Right lung (tissue), 10 donors: ENCODE measurements around the gene OGFOD2. TPM values are rescaled to one million over a fixed set of nuclear protein-coding genes. Genes with fewer than 3 reads are reported as not detected.
"Not testable (repeated sequence)": the region's sequence is repeated elsewhere in the genome, so short reads cannot be mapped to it uniquely, and the experiment has no call there.

ENCODE experiments used
- DNase-seq, 2 donors: peaks; one replicate each; pipeline ENCODE4 v3.0.0-alpha.2; 2013
- long read RNA-seq, 8 donors: transcript quantifications; one replicate each; lab custom pipeline, GENCODE V29; 2026
- polyA plus RNA-seq, 5 donors: library from polyadenylated mRNA; unstranded; fragments of 120-200 nt; gene quantifications; one replicate each; pipeline versions ENCODE4 v1.2.1 to v1.2.3, GENCODE V29; 2013; ENCODE audit warnings: inconsistent platforms in 1 of 5, low replicate concordance in 1 of 5; ENCODE audit not compliant: insufficient read length in 5 of 5, insufficient read depth in 1 of 5

Gene OGFOD2
- 10 to 100 TPM; 15.1 to 23.7 (median 16.8) TPM for polyA plus RNA-seq
- long read RNA-seq, donor 1, transcript OGFOD2-201 (7 exons, 1,780 nt): major isoform, 5 of 10 reads
- long read RNA-seq, donor 1, partial matches to known transcripts: 5 of 10 reads
- long read RNA-seq, donor 1, other reads (novel, unspliced or antisense): 0 of 10 reads
- long read RNA-seq, donor 2, partial matches to known transcripts: 0 of 1 reads
- long read RNA-seq, donor 2, other reads (novel, unspliced or antisense): 0 of 1 reads
- long read RNA-seq, donor 3, transcript OGFOD2-201 (7 exons, 1,780 nt): major isoform, 5 of 12 reads
- long read RNA-seq, donor 3, partial matches to known transcripts: 7 of 12 reads
- long read RNA-seq, donor 3, other reads (novel, unspliced or antisense): 0 of 12 reads
- long read RNA-seq, donor 4, partial matches to known transcripts: 0 of 1 reads
- long read RNA-seq, donor 4, other reads (novel, unspliced or antisense): 0 of 1 reads
- long read RNA-seq, donor 5, partial matches to known transcripts: 0 of 2 reads
- long read RNA-seq, donor 5, other reads (novel, unspliced or antisense): 0 of 2 reads
- long read RNA-seq, donor 6, transcript OGFOD2-201 (7 exons, 1,780 nt): major isoform, 5 of 6 reads
- long read RNA-seq, donor 6, partial matches to known transcripts: 0 of 6 reads
- long read RNA-seq, donor 6, other reads (novel, unspliced or antisense): 0 of 6 reads
- long read RNA-seq, donor 7, partial matches to known transcripts: 0 of 4 reads
- long read RNA-seq, donor 7, other reads (novel, unspliced or antisense): 0 of 4 reads
- long read RNA-seq, donor 8, partial matches to known transcripts: 0 of 3 reads
- long read RNA-seq, donor 8, other reads (novel, unspliced or antisense): 0 of 3 reads

DNA sequence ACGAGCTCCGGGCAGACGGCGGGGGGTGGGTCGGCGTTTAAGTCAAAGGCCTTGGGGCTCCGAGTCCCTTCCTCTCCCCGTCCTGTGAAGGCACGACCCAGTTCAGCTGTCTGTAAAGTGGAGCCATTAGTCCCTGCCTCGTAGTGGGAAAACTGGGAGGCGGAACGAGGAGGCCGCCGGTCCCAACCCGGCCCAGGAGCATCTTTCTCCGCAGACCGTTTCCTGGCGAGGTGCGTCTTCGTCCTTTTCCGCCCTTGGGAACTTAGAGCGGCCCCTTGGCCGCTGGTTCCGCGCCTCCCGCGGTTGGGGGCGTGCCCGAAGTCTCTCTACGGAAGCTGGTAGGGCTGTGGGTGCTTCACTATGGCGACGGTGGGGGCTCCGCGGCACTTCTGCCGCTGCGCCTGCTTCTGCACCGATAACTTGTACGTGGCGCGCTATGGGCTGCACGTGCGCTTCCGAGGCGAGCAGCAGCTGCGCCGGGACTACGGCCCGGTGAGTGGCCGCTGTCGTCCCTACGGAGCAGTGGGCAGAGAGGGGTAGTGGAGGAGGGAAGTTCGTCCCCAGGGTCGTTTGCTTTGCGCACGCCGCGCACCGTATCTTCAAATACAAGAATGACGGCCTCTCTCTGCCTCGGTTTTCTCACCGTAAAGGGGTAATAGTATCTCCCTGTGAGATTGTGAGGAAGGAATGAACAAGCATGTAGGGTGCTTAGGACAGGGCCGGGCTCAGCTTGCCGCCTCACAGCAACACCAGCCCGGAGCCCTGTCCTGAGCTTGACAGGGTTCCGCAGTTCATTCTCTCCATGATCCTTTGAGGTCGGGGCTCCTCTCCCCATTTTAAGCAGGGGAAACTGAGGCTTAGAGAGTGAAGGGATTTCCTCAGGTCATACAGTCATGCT is at the start of gene OGFOD2:
Gene OGFOD2 (plus strand): TSS at position 353 of the 898 bp plus-strand sequence. CDS start 8 bp downstream, at position 361.
- DNase-seq: peak; percentile 88

DNA sequence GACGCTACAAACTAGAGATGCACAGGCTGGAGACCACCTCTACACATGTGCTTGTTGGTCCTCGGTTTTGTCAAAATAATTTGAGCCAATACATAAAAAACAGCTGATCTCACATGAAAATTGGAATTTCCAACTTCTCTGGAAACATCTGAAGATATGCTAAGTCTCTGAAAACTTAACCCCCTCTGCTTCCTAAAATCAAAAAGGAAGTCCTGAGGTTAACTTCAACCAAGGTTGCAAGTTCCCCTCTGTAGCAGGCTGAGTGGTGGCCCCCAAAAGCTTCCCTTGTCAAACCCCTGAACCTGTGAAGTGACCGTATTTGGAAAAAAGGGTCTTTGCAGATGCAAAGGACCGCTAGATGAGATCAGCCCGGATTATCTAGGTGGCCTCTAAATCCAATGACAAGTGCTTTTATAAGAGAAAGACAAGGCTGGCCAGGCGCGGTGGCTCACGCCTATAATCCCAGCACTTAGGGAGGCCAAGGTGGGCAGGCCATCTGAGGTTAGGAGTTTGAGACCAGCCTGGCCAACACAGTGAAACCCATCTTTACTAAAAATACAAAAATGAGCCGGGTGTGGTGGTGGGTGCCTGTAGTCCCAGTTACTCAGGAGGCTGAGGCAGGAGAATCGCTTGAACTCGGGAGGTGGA is 47.2 kb upstream of the OGFOD2 start:
- DNase-seq: no peak

DNA sequence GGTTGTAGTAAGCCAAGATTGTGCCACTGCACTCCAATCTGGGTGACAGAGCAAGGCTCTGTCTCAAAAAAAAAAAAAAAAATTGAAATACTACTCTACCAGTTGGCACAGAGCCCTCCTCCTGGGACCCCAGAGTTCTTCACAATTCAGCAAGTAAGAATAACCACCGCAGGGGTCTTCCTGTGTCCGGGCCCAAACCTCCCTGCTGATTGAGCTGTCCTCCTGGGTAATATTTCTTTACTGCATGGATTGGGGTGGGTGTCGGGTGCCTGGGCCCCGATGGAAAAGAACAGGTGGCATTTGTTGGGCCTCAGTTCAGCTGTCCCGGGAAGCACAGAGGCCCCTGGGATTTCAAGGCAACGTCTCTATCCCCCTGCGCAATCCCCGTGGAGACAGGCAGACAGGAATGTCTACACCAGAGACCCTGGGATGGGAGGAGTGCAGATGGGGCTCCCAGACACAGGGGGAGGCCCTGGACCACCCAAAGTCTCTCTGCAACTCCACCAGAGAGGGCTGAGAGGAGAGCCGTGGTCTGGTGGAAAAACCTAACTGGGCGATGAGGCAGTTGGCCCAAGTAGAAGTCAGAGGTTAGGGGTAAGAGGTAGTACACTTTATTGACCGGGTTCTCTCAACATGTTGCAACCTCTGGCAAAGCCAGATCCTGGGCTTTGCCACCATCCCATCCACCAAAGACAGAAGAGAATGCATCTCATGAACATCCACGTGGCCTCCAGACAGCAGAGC is 46.5 kb upstream of the OGFOD2 start:
- DNase-seq: no peak

DNA sequence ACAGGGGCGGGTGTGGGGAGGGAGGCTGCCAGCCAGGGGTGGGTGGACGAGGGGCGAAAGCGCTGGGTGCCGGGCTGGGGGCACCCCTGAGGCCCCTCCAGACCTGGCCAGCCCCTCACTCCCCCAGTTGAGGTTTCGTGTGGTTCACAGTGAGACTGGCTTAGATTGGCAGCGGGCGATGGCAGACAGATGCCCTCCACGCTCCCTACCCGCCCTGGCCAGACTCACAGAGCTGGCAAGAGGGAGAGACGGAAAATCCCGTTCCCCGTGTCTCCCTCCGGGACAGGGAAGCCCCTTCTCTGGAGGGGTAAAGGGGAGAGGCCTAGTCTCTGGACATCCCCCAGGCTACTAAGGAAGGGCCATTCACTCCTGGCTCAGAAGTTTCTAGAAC is 45.9 kb upstream of the OGFOD2 start:
- DNase-seq: no peak

DNA sequence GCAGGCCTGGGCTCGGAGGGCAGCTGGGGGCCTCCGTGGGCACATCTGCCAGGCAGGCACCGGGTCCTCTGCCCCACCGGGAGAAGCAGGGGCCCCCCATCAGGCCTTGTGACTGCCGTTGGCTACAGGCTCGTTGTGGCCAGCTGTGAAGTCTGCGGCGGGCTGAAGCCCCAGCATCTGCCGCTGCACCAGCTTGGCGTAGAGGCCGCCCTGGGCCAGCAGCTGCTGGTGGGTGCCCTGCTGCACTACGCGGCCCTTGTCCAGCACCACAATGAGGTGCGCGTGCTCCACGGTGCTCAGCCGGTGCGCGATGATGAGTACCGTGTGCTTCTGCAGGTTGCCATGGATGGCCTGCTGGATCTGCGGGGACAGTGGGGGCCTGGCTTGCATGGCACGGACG is 45.2 kb upstream of the OGFOD2 start:
- no peak for DNase-seq

DNA sequence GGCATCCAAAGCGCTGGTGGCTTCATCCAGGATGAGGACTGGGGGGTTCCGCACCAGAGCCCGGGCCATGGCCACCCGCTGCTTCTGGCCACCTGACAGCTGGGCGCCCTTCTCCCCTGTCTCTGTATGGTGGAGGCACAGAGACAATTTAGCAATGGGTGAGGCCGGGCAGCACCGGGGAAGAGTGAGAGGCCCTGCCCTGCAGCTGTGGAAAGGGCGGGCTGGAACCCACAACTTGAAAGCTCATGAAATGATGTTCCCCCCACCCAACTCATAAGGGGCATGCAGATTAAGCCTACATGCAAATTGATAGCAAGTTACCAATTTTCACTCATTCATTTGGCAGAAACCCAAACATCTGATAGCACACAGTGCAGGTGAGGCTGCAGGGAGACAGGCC is 42.8 kb upstream of the OGFOD2 start:
- no peak for DNase-seq

DNA sequence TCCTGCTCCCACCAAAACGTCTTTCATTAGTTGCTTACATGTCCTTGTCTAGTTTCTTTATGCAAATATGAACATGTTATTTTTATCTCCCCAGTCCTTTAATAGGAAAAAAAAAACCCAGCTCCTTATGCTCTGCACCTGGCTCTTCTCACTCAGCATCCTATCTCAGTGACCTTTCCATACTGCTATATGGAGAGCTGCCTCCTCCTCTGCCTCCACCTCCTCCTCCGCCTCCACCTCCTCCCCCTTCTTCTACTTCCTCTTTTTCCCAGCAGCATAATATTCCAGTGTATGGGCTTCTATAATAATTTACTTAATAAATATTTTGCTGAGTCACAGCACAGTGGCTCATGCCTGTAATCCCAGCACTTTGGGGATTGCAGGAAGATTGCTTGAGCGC is 40.3 kb upstream of the OGFOD2 start:
- DNase-seq: no peak

DNA sequence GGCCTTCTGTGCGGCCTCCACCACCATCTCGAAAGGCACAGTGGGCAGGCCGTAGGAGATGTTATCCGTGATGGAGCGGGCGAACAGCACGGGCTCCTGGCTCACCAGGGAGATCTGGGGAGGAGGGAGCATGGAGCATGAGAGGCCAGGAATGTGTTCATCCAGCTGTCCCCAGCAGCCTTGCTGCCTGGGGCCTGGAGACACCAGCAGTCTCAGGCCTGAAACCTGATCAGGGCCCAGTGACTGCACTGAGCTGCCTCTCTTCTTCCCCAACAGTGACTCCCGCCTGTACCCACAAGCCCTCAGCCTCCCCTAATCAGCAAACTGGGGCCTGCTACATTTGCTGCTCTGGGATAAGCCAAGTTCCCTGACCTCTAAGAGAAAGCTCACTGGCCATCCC is 39.7 kb upstream of the OGFOD2 start:
- DNase-seq: no peak

DNA sequence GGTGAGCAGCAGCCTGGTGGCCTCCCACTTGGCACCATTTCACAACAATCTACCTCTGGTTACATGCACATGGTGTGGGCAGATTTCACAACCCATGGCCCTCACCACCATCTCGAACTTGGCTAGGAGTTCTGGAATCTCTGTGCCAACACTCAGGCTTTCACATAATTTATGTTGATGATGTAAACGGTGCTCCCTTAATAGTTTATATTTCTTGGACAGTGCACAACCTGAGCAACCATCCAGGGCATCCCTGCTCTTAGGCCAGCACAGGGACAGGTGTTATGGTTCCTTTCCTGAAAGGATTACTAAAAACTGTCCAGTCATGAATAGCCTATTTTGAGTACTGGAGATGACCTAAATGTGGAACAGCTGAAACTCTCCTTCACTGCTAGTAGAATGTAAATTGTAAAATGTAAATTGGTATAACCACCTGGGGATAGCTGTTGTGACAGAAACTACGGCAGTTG is 37.4 kb upstream of the OGFOD2 start:
- DNase-seq: no peak

DNA sequence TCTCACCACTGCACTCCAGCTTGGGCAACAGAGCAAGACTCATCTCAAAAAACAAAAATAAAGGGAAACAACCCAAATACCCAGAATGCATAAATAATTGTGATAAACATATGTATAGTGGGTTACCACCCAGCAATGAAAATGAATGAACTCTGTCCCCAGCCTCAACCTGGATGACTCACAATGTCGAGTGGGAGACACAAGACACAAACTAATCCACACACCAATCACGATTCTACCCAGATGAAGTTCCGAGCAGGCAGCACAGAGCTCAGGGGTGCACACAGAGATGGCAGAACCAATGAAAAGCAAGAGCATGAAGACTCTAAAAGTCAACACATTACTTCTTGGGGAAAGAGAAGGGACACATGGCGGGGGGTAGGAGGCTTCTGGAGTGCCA is 35.9 kb upstream of the OGFOD2 start:
- no peak for DNase-seq

DNA sequence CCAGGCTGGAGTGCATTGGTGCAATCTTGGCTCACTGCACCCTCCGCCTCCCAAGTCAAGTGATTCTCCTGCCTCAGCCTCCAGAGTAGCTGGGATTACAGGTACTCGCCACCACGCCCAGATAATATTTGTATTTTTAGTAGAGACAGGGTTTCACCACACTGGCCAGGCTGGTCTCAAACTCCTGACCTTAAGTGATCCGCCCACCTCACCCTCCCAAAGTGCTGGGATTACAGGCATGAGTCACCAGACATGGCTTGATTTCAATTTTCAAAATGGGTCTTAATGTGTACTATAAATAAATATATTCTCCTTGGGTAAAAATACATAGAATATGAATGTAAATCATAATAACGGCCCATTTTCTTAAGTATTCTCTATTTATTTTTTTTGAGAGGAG is 33.7 kb upstream of the OGFOD2 start:
- not testable (repeated sequence) for DNase-seq

DNA sequence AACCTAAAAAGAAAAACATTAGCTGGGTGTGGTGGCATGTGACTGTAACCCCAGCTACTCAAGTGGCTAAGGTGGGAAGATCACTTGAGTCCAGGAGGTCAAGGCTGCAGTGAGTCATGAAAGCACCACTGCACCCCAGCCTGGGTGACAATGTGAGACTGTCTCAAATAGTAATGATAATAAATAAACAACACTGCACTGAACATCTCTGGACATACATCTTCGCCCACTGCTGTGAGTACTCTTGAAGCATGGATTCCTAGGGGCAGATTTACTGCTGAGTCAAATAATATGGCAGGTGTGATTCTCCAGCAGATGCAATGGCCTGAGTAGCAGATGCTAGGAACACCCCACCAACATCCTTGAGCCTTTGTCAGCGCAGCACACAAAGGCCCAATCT is 32.4 kb upstream of the OGFOD2 start:
- DNase-seq: no peak

DNA sequence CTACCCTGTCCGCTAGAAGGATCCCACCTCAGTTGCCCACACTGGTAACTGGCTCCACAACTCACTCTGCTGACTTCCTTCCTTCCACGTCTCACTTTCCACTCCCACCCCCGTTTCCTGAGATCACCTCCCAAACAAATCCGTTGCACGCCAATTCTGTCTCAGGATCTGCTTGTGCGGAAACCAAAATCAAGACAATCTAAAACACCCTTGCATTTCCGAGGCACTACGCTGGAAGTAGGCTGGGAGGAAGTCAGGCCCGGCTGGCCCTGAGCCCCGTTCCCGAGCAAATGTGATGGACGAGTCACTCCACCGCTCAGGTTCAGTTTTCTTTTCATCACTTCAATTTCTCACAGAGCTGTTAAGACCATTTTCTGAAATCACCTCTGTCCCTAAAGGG is 31.8 kb upstream of the OGFOD2 start:
- DNase-seq: no peak

DNA sequence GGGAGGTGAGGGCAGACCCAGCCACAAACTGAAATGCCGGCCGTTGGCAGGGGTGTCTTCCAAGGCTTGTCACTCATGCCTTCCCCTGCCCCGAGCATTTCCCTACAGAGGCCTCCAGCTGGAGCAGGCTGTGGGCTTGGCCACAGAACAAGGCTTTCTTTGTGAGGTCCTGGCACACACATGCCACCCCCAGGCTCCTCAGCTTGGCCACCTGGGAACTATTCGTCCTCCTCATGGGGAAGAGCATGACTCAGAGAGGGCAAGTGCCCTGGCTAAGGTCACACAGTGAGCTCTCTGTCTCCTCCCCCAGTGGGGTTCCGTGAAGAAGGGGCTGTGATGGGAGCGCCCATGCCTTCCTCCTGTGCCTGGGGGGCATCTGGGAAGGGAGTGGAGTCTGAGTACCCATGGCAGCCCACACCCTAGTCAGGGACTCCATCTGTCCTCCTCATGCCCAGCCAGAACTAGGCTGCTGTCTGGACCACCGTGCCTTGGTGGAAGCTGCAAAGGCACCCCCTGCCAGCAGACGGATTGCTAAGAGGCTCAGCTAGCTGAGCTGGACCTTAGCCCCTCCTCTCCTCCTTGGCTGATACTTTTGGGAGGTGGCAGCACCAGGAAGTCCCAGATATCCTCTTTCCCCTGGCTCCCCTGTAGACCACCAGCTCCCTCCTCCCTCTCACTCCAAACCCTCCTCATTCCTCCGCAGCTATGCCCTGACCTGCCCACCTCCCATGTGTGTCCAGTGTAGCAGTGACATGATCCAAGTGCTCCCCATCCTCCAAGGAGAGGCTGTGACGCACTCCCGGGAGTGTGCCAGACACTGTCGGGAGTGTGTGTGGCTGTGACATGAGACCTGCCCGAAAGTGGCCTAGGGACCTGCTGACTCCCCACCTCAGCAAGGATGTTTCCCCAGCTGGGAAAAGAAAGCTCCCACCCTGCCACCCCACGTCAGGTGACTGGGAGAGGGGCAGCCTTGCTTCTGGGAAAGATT is 30.1 kb upstream of the OGFOD2 start:
- no peak for DNase-seq

DNA sequence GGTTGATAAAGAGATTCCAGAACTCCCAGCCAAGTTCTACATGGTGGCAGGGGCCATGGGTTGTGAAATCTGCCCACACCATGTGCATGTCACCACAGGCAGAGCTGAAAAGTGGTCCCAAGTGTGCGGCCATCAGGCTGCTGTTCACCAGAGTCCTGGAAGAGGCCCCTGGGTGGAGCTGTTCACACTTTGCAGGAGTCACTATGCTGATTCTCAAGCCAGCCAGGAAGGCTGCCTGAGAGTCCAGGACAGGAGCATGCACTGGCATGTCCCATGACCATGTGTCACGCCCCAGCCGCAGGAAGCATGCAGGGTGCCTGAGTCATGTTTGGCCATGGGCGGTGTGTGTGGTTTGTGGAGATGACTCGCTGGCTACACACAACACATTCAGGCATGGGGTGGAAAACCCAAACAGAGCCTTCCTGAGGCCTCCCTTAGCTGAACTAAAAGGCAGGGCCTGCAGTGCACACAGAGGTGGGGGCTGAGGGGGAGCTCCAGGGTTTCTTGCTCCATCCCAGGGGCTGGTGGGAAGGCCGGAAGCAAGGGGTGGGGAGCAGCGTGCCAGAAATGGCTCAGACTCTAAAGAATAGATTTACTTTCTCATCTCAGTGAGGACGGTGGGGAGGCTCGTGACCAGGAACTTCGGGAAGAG is 28.2 kb upstream of the OGFOD2 start:
- no peak for DNase-seq

DNA sequence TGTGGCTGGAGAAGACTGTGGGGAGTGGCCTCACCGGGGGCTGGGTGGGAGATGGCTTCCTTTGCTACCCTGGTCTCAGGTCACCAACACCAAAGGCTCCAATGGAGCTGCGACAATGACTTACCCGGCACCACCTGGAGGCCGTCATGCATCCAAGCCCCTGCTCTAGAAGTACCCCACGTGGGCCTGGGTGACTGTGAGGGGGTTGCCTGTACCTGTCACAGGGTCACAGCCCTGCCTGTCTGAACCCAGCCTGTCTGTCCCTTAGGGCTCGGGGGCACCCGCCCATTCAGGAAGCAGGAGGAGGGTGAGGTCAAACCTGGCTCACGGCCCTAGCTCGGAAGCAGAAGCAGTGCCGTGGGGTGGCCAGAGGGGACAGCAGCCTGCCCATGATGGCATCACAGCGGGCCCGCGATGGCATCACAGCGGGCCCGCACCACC is 27.7 kb upstream of the OGFOD2 start:
- DNase-seq: no peak

DNA sequence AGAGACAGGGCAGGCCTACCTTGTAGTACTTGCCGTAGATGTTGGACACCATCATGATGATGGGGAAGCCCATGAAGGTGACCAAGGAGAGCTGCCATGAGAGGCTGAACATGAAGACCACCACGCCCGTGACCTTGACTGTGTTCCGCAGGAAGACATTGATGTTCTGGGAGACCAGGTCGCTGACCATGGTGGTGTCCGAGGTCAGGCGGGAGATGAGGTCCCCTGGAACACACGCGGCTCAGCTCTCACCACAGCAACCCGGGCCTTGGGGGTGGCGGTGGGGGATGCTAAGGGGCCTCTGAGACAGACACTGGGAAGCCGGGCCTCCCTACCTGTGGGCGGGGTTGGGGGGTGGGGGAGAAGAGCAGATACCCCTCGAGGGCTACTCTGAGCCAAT is 26.4 kb upstream of the OGFOD2 start:
- DNase-seq: no peak

DNA sequence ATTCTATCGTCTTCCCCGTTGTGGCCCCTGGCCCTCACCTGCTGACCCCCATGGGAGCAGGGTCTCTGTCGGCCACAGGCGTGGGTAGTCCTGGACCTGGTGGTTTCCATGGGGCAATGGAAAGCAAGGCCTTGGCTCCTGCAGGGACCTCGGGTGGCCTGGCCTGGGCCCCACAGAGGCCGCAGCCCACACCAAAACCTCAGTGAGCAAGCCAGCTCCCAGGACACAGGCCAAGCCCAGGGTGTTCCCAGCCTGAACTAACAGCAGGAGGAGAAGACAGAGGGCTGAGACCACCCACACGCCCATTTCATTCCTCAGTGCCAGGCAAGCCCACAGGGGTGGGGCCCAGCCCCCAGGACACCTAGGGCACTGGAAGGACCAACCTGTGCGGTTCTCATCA is 25.6 kb upstream of the OGFOD2 start:
- DNase-seq: no peak
